ENCODE results near the gene PLCG2.

GRCh38 chr16:81786868-81787267 is 7.8 kb downstream of the PLCG2 start:
- no peak for TF ChIP-seq POLR2AphosphoS5 (IDR thresholded peaks at IDR 0.05; ENCODE audit: borderline replicate concordance, low read depth, low read length)
- TF ChIP-seq FOXP2 (optimal IDR thresholded peaks at IDR 0.05; ENCODE audit: control extremely low read depth, extremely low read length, insufficient read depth): no peak
- no peak for TF ChIP-seq EZH2 (IDR thresholded peaks at IDR 0.05)

All from SK-N-MC (cell line).